HG02571 (cell line): ENCODE measurements around the gene OR10C1.

ENCODE experiments used
- ATAC-seq: cut with Tn5 transposase; IDR thresholded peaks from one replicate; pipeline ENCODE4 v1.9.1; 2021; ENCODE audit warnings: mild to moderate bottlenecking, moderate library complexity; ENCODE audit not compliant: unreplicated experiment

OR10C1 gene

GRCh38 chr6:29477923-29478450 lies 38.9 kb downstream of the OR10C1 start:
- no peak for ATAC-seq

GRCh38 chr6:29478740-29479139 lies 39.6 kb downstream of the OR10C1 start:
- ATAC-seq = no peak

GRCh38 chr6:29479560-29479959 lies 40.5 kb downstream of the OR10C1 start:
- no peak for ATAC-seq

- no peak for ATAC-seq
Measured at GRCh38 chr6:29483186-29483585, 44.1 kb downstream of the OR10C1 start.

- no peak for ATAC-seq
Measured at GRCh38 chr6:29483735-29484134, 44.6 kb downstream of the OR10C1 start.

- ATAC-seq = no peak
Measured at GRCh38 chr6:29486577-29486976, 47.5 kb downstream of the OR10C1 start.

- no peak for ATAC-seq
Measured at GRCh38 chr6:29487131-29487530, 48.0 kb downstream of the OR10C1 start.

- no peak for ATAC-seq
Measured at GRCh38 chr6:29487660-29488059, 48.6 kb downstream of the OR10C1 start, which contains the start of gene MAS1L. Gene MAS1L, minus strand, starts transcription at chr6:29487956. Its CDS starts 54 bp downstream, at chr6:29487902.

- ATAC-seq = no peak
Measured at GRCh38 chr6:29488874-29489273, 49.8 kb downstream of the OR10C1 start.

GRCh38 chr6:29489286-29489685 lies 50.2 kb downstream of the OR10C1 start:
- ATAC-seq = no peak

GRCh38 chr6:29490055-29490454 lies 50.9 kb downstream of the OR10C1 start:
- ATAC-seq = no peak

- no peak for ATAC-seq
Measured at GRCh38 chr6:29490552-29490951, 51.4 kb downstream of the OR10C1 start.
